HG02623 (cell line): ENCODE results near the gene LRIG3.
"Not testable (repeated sequence)": the region's sequence is repeated elsewhere in the genome, so short reads cannot be mapped to it uniquely, and the experiment has no call there.

ENCODE experiments used
- ATAC-seq: cut with Tn5 transposase; IDR thresholded peaks from one replicate; pipeline ENCODE4 v1.9.1; 2021; ENCODE audit warnings: moderate library complexity; ENCODE audit not compliant: unreplicated experiment

LRIG3 gene

GRCh38 chr12:58870595-58870994 lies 49.7 kb downstream of the LRIG3 start:
- ATAC-seq: no peak

DNA sequence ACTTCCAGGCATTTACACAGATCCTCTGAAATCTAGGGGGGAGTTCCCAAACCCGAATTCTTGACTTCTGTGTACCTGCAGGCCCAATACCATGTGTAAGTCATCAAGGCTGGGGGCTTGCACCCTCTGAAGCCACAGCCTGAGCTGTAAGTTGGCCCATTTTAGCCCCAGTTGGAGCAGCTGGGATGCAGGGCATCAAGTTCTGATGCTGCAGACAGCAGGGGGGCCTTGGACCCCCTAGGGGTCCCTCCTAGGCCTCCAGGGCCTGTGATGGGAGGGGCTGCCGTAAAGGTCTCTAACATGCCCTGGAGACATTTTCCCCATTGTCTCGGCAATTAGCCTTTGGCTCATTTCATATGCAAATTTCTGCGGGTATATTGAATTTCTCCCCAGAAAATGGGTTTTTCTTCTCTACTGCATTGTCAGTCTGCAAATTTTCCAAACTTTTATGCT lies 59.5 kb downstream of the LRIG3 start:
- no peak for ATAC-seq

GRCh38 chr12:58860056-58860787 lies 60.1 kb downstream of the LRIG3 start:
- no peak for ATAC-seq

DNA sequence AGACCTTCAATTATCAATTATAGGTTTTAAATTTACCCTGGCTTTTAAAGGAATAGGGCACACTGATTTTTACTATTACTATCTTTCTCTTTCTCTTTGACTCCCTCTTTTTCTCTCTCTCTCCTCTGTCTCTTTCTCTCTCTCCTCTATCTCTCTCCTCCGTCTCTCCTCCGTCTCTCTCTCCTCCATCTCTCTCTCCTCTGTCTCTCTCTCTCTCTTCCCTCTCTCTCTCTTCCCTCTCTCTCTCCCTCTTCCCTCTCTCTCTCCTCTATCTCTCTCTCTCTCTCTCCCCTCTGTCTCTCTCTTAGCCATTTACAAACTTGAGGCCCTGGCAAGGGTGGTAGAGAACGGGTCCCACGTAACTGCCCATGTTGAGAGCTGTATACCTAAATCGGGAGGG lies 62.3 kb downstream of the LRIG3 start:
- no peak for ATAC-seq

DNA sequence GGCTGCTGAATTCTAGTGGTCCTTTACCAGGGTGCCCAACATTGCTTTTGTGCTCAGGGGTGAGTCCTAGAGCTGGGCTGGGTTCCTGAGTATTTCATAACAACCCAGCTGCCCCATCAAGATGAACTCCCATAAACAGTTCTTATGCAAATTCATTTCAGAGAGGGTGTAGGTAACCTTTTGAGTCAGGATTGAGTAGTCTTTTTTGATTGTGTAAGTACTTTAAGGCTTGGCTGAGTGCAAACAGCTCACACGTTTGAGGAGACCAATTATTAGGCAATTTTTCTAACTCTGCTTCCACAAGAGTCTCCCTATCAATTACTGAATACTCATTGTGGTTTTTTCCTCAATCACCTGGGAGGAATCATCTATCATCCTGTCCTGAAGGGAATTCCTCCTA lies 63.1 kb downstream of the LRIG3 start:
- not testable (repeated sequence) for ATAC-seq

DNA sequence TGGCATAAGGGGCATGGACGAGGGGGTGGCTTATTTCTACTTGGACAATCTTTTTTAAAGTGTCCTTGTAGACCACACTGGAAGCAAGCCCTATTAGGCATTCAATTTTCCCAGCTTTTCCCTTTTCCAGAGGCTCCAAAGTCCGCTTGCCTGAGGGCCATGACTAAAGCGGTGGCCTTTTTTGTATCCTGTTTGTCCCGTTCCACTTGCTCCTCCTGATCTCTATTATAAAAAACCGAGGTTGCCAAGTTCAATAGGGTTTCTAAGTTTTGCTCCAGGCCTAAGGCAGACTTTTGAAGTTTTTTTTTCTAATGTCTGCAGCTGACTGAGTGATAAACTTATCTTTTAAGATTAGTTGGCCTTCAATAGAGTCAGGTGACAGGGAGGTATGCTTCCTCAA lies 64.7 kb downstream of the LRIG3 start:
- ATAC-seq: not testable (repeated sequence)

- ATAC-seq: no peak
Measured at GRCh38 chr12:58850826-58851225, 69.5 kb downstream of the LRIG3 start.

- no peak for ATAC-seq
Measured at GRCh38 chr12:58847901-58848600, 72.3 kb downstream of the LRIG3 start.

DNA sequence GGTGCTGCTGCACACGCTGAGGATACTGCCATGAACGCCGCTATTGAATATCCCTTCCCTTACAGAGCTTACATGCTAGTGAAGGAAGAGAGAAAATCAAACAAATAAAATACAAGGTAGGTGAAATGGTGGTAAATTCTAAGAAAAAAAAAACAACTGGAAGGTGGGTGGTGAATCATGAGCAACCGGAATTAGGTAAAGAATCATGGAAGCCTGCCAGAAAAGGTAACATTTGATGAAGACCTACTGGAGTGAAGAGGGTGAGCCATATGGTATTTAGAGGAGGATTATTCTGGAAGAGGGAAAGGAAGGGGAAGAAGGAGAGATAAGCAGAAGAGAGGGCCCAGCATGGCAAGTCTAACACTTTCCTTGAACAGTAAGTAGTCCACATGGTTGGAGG lies 76.1 kb downstream of the LRIG3 start:
- no peak for ATAC-seq

GRCh38 chr12:58841058-58841798 lies 79.1 kb downstream of the LRIG3 start:
- no peak for ATAC-seq

DNA sequence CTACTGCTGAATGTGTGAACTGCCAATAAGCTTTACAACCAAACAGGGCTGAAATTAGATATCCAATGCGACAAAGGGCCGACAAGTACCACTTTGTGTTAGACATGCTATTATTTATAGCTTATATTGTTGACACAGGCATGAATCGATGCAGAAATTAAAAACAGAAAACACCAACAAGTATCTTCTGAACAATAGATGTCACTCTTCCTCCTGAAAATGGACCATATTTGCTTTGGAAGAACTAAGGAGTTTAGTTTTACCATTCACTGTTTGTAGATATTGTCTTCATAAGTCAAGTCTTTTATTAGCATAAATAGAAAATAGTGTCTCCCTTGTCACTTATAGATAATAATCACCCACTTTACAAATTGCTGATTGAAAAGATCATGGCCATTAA lies 86.5 kb downstream of the LRIG3 start:
- ATAC-seq: no peak

GRCh38 chr12:58832920-58833319 lies 87.4 kb downstream of the LRIG3 start:
- no peak for ATAC-seq
